NCI-H526 treated with DMSO at 0.1 percent for 48 hours (cell line): Measurements from ENCODE around the gene TARBP2.

Experiments used
- DNase-seq: peaks from one replicate; lab custom pipeline; 2025; lab: John Stamatoyannopoulos, UW

Gene TARBP2

GRCh38 chr12:53500776-53501614 is at the start of gene TARBP2:
TSS of gene TARBP2 (plus strand) at chr12:53501283. CDS start at chr12:53501409, 126 bp downstream.
- peak; percentile 99 for DNase-seq

GRCh38 chr12:53451661-53452158 is 49.4 kb upstream of the TARBP2 start, which contains the start of gene PCBP2:
TSS of gene PCBP2 (plus strand) at chr12:53452102. CDS start at chr12:53454801, 2,699 bp downstream.
- DNase-seq = peak; percentile 98

GRCh38 chr12:53452159-53453077 is 48.7 kb upstream of the TARBP2 start:
- peak; percentile 33 for DNase-seq

GRCh38 chr12:53453953-53454640 is 47.0 kb upstream of the TARBP2 start:
- DNase-seq = no peak

GRCh38 chr12:53454707-53455106 is 46.4 kb upstream of the TARBP2 start:
- no peak for DNase-seq

- no peak for DNase-seq
Observed at GRCh38 chr12:53456654-53457366, 44.3 kb upstream of the TARBP2 start.

GRCh38 chr12:53459097-53459496 is 42.0 kb upstream of the TARBP2 start:
- no peak for DNase-seq

- no peak for DNase-seq
Observed at GRCh38 chr12:53461059-53461458, 40.0 kb upstream of the TARBP2 start.

GRCh38 chr12:53461591-53461990 is 39.5 kb upstream of the TARBP2 start:
- no peak for DNase-seq

GRCh38 chr12:53462935-53463334 is 38.1 kb upstream of the TARBP2 start:
- no peak for DNase-seq

- no peak for DNase-seq
Observed at GRCh38 chr12:53463802-53464560, 37.1 kb upstream of the TARBP2 start.

- DNase-seq = no peak
Observed at GRCh38 chr12:53464685-53465418, 36.2 kb upstream of the TARBP2 start.

- no peak for DNase-seq
Observed at GRCh38 chr12:53465679-53466078, 35.4 kb upstream of the TARBP2 start.

- DNase-seq = no peak
Observed at GRCh38 chr12:53466640-53467039, 34.4 kb upstream of the TARBP2 start.

GRCh38 chr12:53467082-53467481 is 34.0 kb upstream of the TARBP2 start:
- DNase-seq = no peak

GRCh38 chr12:53467880-53468279 is 33.2 kb upstream of the TARBP2 start:
- no peak for DNase-seq

- DNase-seq = no peak
Observed at GRCh38 chr12:53468282-53468681, 32.8 kb upstream of the TARBP2 start.

- no peak for DNase-seq
Observed at GRCh38 chr12:53472056-53472582, 29.0 kb upstream of the TARBP2 start.

GRCh38 chr12:53474077-53474476 is 27.0 kb upstream of the TARBP2 start:
- DNase-seq = no peak

- no peak for DNase-seq
Observed at GRCh38 chr12:53474819-53475218, 26.3 kb upstream of the TARBP2 start.
